SK-N-SH treated with all-trans-retinoic acid at 6 μM for 48 hours (cell line): ENCODE results near the gene ULK1.

Experiments used
- ATAC-seq: fragments of 200-7000 bp; cut with Tn5 transposase; 3 replicates; pipeline ENCODE4 v1.9.1; 2020; ENCODE audit warnings: mild to moderate bottlenecking, moderate library complexity
- ARNTL ChIP-seq: fragments of 450-650 bp; formaldehyde crosslinking; IDR thresholded peaks from 2 replicates; pipeline ENCODE4 v1.5.0; 2020; ENCODE audit warnings: low read depth, mild to moderate bottlenecking, moderate library complexity, borderline replicate concordance
- BACH2 ChIP-seq: fragments of 250-450 bp; sonication (Bioruptor Pico); IDR thresholded peaks from 2 replicates; pipeline ENCODE4 v1.9.0; 2021; ENCODE audit warnings: mild to moderate bottlenecking, borderline replicate concordance
- CSDC2 ChIP-seq: fragments of 250-450 bp; sonication (Bioruptor Pico); IDR thresholded peaks from 2 replicates; pipeline ENCODE4 v1.5.0; 2020; ENCODE audit warnings: mild to moderate bottlenecking, moderate library complexity
- CSRNP3 ChIP-seq: fragments of 250-450 bp; sonication (Bioruptor Pico); IDR thresholded peaks from 2 replicates; pipeline ENCODE4 v1.5.1; 2021; ENCODE audit warnings: mild to moderate bottlenecking, moderate library complexity
- ESRRG ChIP-seq: fragments of 250-450 bp; sonication (Bioruptor Pico); IDR thresholded peaks from 2 replicates; pipeline ENCODE4 v1.6.1; 2021; ENCODE audit warnings: mild to moderate bottlenecking
- GLIS3 ChIP-seq: fragments of 250-450 bp; sonication (Bioruptor Pico); IDR thresholded peaks from 2 replicates; pipeline ENCODE4 v1.5.0; 2020; ENCODE audit warnings: mild to moderate bottlenecking, moderate library complexity
- ISL1 ChIP-seq: fragments of 250-450 bp; sonication (Bioruptor Pico); IDR thresholded peaks from 2 replicates; pipeline ENCODE4 v2.1.2; 2022; ENCODE audit warnings: mild to moderate bottlenecking, moderate library complexity
- OSR1 ChIP-seq: fragments of 250-450 bp; sonication (Bioruptor Pico); IDR thresholded peaks from 2 replicates; pipeline ENCODE4 v1.8.0; 2022; ENCODE audit warnings: moderate library complexity, mild to moderate bottlenecking, inconsistent platforms
- PATZ1 ChIP-seq: fragments of 250-450 bp; sonication (Bioruptor Pico); IDR thresholded peaks from 2 replicates; pipeline ENCODE4 v1.8.0; 2020; ENCODE audit warnings: mild to moderate bottlenecking, moderate library complexity, borderline replicate concordance
- PPARA ChIP-seq: fragments of 250-450 bp; sonication (Bioruptor Pico); IDR thresholded peaks from 2 replicates; pipeline ENCODE4 v1.5.0; 2020; ENCODE audit warnings: mild to moderate bottlenecking, borderline replicate concordance
- RARB ChIP-seq: fragments of 250-450 bp; sonication (Bioruptor Pico); IDR thresholded peaks from 2 replicates; pipeline ENCODE4 v1.8.0; 2021; ENCODE audit warnings: mild to moderate bottlenecking, moderate library complexity
- SNAI2 ChIP-seq: fragments of 250-450 bp; sonication (Bioruptor Pico); IDR thresholded peaks from 2 replicates; pipeline ENCODE4 v1.5.0; 2020; ENCODE audit warnings: mild to moderate bottlenecking, moderate library complexity
- TCF4 ChIP-seq: fragments of 250-450 bp; sonication (Bioruptor Pico); IDR thresholded peaks from 2 replicates; pipeline ENCODE4 v1.8.0; 2021; ENCODE audit warnings: mild to moderate bottlenecking, moderate library complexity, borderline replicate concordance
- TOX ChIP-seq: fragments of 250-450 bp; sonication (Bioruptor Pico); IDR thresholded peaks from 2 replicates; pipeline ENCODE4 v1.8.0; 2021; ENCODE audit warnings: mild to moderate bottlenecking, moderate library complexity, borderline replicate concordance
- TSHZ2 ChIP-seq: fragments of 250-450 bp; sonication (Bioruptor Pico); IDR thresholded peaks from 2 replicates; pipeline ENCODE4 v1.5.0; 2020; ENCODE audit warnings: mild to moderate bottlenecking, moderate library complexity
- ZC3H10 ChIP-seq: fragments of 250-450 bp; sonication (Bioruptor Pico); IDR thresholded peaks from 2 replicates; pipeline ENCODE4 v1.5.1; 2021; ENCODE audit warnings: mild to moderate bottlenecking, moderate library complexity
- ZFP3 ChIP-seq: fragments of 250-450 bp; sonication (Bioruptor Pico); IDR thresholded peaks from 2 replicates; pipeline ENCODE4 v1.5.0; 2020; ENCODE audit warnings: mild to moderate bottlenecking, moderate library complexity
- ZFP30 ChIP-seq: fragments of 450-650 bp; formaldehyde crosslinking; IDR thresholded peaks from 2 replicates; pipeline ENCODE4 v1.5.0; 2022; ENCODE audit warnings: mild to moderate bottlenecking, moderate library complexity
- ZNF565 ChIP-seq: fragments of 450-650 bp; formaldehyde crosslinking; conservative IDR thresholded peaks from 2 replicates; pipeline ENCODE4 v1.5.0; 2020; ENCODE audit warnings: low read depth, mild to moderate bottlenecking, moderate library complexity
- ZNF70 ChIP-seq: fragments of 450-650 bp; formaldehyde crosslinking; IDR thresholded peaks from 2 replicates; pipeline ENCODE4 v1.5.0; 2020; ENCODE audit warnings: mild to moderate bottlenecking, moderate library complexity
- ZNF8 ChIP-seq: fragments of 450-650 bp; formaldehyde crosslinking; IDR thresholded peaks from 2 replicates; pipeline ENCODE4 v1.5.0; 2020; ENCODE audit warnings: mild to moderate bottlenecking, moderate library complexity

Gene ULK1

GRCh38 chr12:131907379-131908091, 13.1 kb downstream of the ULK1 start:
- TF ChIP-seq RARB (CRISPR knock-in tag) = no peak
- TF ChIP-seq CSRNP3 (CRISPR knock-in tag) = no peak
- no peak for TF ChIP-seq PATZ1 (CRISPR knock-in tag)
- TF ChIP-seq TCF4 (CRISPR knock-in tag) = no peak

GRCh38 chr12:131908092-131909080, 14.0 kb downstream of the ULK1 start:
- no peak for ATAC-seq
- TF ChIP-seq ZC3H10 (CRISPR knock-in tag) = no peak
- no peak for TF ChIP-seq TOX
- no peak for TF ChIP-seq CSDC2
- no peak for TF ChIP-seq ESRRG (CRISPR knock-in tag)
- no peak for TF ChIP-seq BACH2 (CRISPR knock-in tag)
- no peak for TF ChIP-seq PPARA

More at GRCh38 chr12:131907379-131908091, 13.1 kb downstream of the ULK1 start:
- no peak for ATAC-seq

- ATAC-seq = no peak
Measured at GRCh38 chr12:131909081-131909751, 14.8 kb downstream of the ULK1 start.

GRCh38 chr12:131909752-131910219, 15.4 kb downstream of the ULK1 start:
- ATAC-seq = no peak
- no peak for TF ChIP-seq ARNTL (CRISPR knock-in tag)
- TF ChIP-seq CSRNP3 (CRISPR knock-in tag) = no peak
- TF ChIP-seq ISL1 (CRISPR knock-in tag) = no peak
- no peak for TF ChIP-seq TOX
- no peak for TF ChIP-seq PATZ1 (CRISPR knock-in tag)
- TF ChIP-seq ESRRG (CRISPR knock-in tag) = no peak
- TF ChIP-seq PPARA = no peak
- TF ChIP-seq RARB (CRISPR knock-in tag) = no peak
- TF ChIP-seq ZFP3 (CRISPR knock-in tag) = no peak
- no peak for TF ChIP-seq TSHZ2
- no peak for TF ChIP-seq TCF4 (CRISPR knock-in tag)
- no peak for TF ChIP-seq ZNF8 (CRISPR knock-in tag)
- no peak for TF ChIP-seq ZFP30 (CRISPR knock-in tag)
- TF ChIP-seq GLIS3 = no peak
- TF ChIP-seq CSDC2 = no peak
- TF ChIP-seq ZNF70 = no peak
- TF ChIP-seq OSR1 (CRISPR knock-in tag) = no peak
- no peak for TF ChIP-seq ZNF565 (CRISPR knock-in tag)
- no peak for TF ChIP-seq SNAI2 (CRISPR knock-in tag)

More at GRCh38 chr12:131909081-131909751, 14.8 kb downstream of the ULK1 start:
- TF ChIP-seq CSDC2 (no peak), ZNF70 (no peak), ZFP30 (CRISPR knock-in tag) (no peak)
